Measurements from ENCODE around the gene HSH2D. TPM values are rescaled to one million over a fixed set of nuclear protein-coding genes. Genes with fewer than 3 reads are reported as not detected.
A peak's percentile ranks its signal among the peaks of the same experiment; 100 is the strongest.

The HSH2D gene
- total and polyA plus RNA-seq, 2 of the 13 experiments (the other 11 are each of a cell fraction or from before 2014, with no cell fraction given), result 0.69 to 3.2 TPM

GRCh38 chr19:16200038-16201010 lies 56.8 kb downstream of the HSH2D start (continued):
- TF ChIP-seq, protein P1, sequence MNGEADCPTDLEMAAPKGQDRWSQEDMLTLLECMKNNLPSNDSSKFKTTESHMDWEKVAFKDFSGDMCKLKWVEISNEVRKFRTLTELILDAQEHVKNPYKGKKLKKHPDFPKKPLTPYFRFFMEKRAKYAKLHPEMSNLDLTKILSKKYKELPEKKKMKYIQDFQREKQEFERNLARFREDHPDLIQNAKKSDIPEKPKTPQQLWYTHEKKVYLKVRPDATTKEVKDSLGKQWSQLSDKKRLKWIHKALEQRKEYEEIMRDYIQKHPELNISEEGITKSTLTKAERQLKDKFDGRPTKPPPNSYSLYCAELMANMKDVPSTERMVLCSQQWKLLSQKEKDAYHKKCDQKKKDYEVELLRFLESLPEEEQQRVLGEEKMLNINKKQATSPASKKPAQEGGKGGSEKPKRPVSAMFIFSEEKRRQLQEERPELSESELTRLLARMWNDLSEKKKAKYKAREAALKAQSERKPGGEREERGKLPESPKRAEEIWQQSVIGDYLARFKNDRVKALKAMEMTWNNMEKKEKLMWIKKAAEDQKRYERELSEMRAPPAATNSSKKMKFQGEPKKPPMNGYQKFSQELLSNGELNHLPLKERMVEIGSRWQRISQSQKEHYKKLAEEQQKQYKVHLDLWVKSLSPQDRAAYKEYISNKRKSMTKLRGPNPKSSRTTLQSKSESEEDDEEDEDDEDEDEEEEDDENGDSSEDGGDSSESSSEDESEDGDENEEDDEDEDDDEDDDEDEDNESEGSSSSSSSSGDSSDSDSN (CRISPR knock-in tag; IDR thresholded peaks at IDR 0.05), result peak; percentile 80
- TF ChIP-seq CHD2 (IDR thresholded peaks at IDR 0.05; ENCODE audit: low read depth, low read length) (no peak), MIER2 (CRISPR knock-in tag; IDR thresholded peaks at IDR 0.05) (peak; percentile 68; the same call in 1 of the 2 replicates), HMGXB3 (CRISPR knock-in tag; IDR thresholded peaks at IDR 0.05; ENCODE audit: borderline replicate concordance) (0 out of 2 replicates have a peak, but pooled peaks have one; percentile 48), ERF (CRISPR knock-in tag; IDR thresholded peaks at IDR 0.05) (peak; percentile 62; the same call in 1 of the 2 replicates), ZBTB37 (CRISPR knock-in tag; IDR thresholded peaks at IDR 0.05) (no peak), ZNF24 (IDR thresholded peaks at IDR 0.05) (no peak), ZNF589 (CRISPR knock-in tag; conservative IDR thresholded peaks at IDR 0.05) (no peak), JUND (CRISPR knock-in tag; IDR thresholded peaks at IDR 0.05) (no peak), SMAD1 (CRISPR knock-in tag; IDR thresholded peaks at IDR 0.05; ENCODE audit: borderline replicate concordance, low read depth) (no peak), GTF3A (CRISPR knock-in tag; conservative IDR thresholded peaks at IDR 0.05) (no peak), ZNF607 (CRISPR knock-in tag; IDR thresholded peaks at IDR 0.05; ENCODE audit: borderline replicate concordance) (0 out of 2 replicates have a peak, but pooled peaks have one; percentile 31), ETS1 (CRISPR knock-in tag; IDR thresholded peaks at IDR 0.05) (no peak), HES4 (CRISPR knock-in tag; IDR thresholded peaks at IDR 0.05; ENCODE audit: borderline replicate concordance) (no peak)
- TF ChIP-seq, protein P2, sequence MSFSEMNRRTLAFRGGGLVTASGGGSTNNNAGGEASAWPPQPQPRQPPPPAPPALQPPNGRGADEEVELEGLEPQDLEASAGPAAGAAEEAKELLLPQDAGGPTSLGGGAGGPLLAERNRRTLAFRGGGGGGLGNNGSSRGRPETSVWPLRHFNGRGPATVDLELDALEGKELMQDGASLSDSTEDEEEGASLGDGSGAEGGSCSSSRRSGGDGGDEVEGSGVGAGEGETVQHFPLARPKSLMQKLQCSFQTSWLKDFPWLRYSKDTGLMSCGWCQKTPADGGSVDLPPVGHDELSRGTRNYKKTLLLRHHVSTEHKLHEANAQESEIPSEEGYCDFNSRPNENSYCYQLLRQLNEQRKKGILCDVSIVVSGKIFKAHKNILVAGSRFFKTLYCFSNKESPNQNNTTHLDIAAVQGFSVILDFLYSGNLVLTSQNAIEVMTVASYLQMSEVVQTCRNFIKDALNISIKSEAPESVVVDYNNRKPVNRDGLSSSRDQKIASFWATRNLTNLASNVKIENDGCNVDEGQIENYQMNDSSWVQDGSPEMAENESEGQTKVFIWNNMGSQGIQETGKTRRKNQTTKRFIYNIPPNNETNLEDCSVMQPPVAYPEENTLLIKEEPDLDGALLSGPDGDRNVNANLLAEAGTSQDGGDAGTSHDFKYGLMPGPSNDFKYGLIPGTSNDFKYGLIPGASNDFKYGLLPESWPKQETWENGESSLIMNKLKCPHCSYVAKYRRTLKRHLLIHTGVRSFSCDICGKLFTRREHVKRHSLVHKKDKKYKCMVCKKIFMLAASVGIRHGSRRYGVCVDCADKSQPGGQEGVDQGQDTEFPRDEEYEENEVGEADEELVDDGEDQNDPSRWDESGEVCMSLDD (CRISPR knock-in tag; IDR thresholded peaks at IDR 0.05; ENCODE audit: borderline replicate concordance), result no peak
